SK-N-SH (cell line): ENCODE data around the gene COL4A2. TPM values are rescaled to one million over a fixed set of nuclear protein-coding genes. Genes with fewer than 3 reads are reported as not detected.

Experiments
- CTCF ChIA-PET: fragments of 300-600, 350-600 bp; formaldehyde crosslinking; extraction: SDS; loops from one replicate; lab custom pipeline; 2021; lab: Yijun Ruan, JAX
- POLR2A ChIA-PET: fragments of 350-600 bp; sonication (Branson Sonifier 250); formaldehyde crosslinking; extraction: SDS; loops from one replicate; lab custom pipeline; 2020; ENCODE audit warnings: antibody characterized with exemption, inconsistent platforms; lab: Yijun Ruan, JAX
- DNase-seq: peaks from one replicate; pipeline ENCODE4 v3.0.0; 2012
- H2AFZ ChIP-seq: fragments of 200-600 bp; sonication (generic); 2 replicates; pipeline ENCODE4 v1.8.1; 2016; ENCODE audit warnings: antibody characterized with exemption, mild to moderate bottlenecking, low read depth
- H3F3A ChIP-seq: fragments of 200-600 bp; sonication (generic); replicated peaks from 2 replicates; pipeline ENCODE3; 2016; ENCODE audit warnings: antibody characterized with exemption, mild to moderate bottlenecking; ENCODE audit not compliant: insufficient read depth
- H3K27ac ChIP-seq, 2 experiments: fragments of 200-500 bp in 1 of 2; fragments of 200-600 bp in 1 of 2; sonication (Bioruptor generic) in 1 of 2; sonication (generic), shearing (Covaris generic) in 1 of 2; 2 replicates each; pipeline versions ENCODE4 v1.5.1 to v1.6.1; 2014 to 2016; ENCODE audit warnings: low read depth in 2 of 2, inconsistent platforms in 1 of 2, low read length in 1 of 2, mild to moderate bottlenecking in 1 of 2, mixed read lengths in 1 of 2
- H3K27me3 ChIP-seq: fragments of 200-600 bp; sonication (generic), shearing (Covaris generic); 2 replicates; pipeline ENCODE4 v1.6.1; 2016; ENCODE audit warnings: mixed run types; ENCODE audit not compliant: insufficient read depth
- H3K36me3 ChIP-seq, 2 experiments: fragments of 200-500 bp in 1 of 2; fragments of 200-600 bp in 1 of 2; sonication (Bioruptor generic) in 1 of 2; sonication (generic) in 1 of 2; replicated peaks in 1 of 2; 2 replicates each; pipeline versions ENCODE3 to v1.5.1; 2014 to 2016; ENCODE audit warnings: low read length in 1 of 2, mild to moderate bottlenecking in 1 of 2; ENCODE audit not compliant: insufficient read depth in 2 of 2, control insufficient read depth in 1 of 2
- H3K4me1 ChIP-seq, 2 experiments: fragments of 200-500 bp in 1 of 2; fragments of 200-600 bp in 1 of 2; sonication (Bioruptor generic) in 1 of 2; sonication (generic), shearing (Covaris generic) in 1 of 2; 2 replicates each; pipeline versions ENCODE4 v1.5.1 to v1.6.1; 2014 to 2016; ENCODE audit warnings: low read depth in 1 of 2, low read length in 1 of 2, mixed run types in 1 of 2; ENCODE audit not compliant: insufficient read depth in 2 of 2, control insufficient read depth in 1 of 2
- H3K4me2 ChIP-seq: fragments of 200-600 bp; sonication (generic), shearing (Covaris generic); 2 replicates; pipeline ENCODE4 v1.6.1; 2017; ENCODE audit warnings: mixed run types
- H3K4me3 ChIP-seq, 2 experiments: fragments of 200-500 bp in 1 of 2; fragments of 200-600 bp in 1 of 2; sonication (Bioruptor generic) in 1 of 2; sonication (generic), shearing (Covaris generic) in 1 of 2; 2 replicates each; pipeline versions ENCODE4 v1.5.1 to v1.8.1; 2014 to 2016; ENCODE audit warnings: low read depth in 2 of 2, inconsistent platforms in 1 of 2, low read length in 1 of 2, mild to moderate bottlenecking in 1 of 2, mixed read lengths in 1 of 2, moderate library complexity in 1 of 2
- H3K79me2 ChIP-seq: fragments of 200-600 bp; sonication (generic); 2 replicates; pipeline ENCODE4 v1.8.1; 2017; ENCODE audit warnings: mild to moderate bottlenecking; ENCODE audit not compliant: insufficient read depth
- H3K9ac ChIP-seq: fragments of 200-600 bp; sonication (generic); 2 replicates; pipeline ENCODE4 v1.6.1; 2017; ENCODE audit warnings: mixed run types
- H3K9me2 ChIP-seq: fragments of 200-600 bp; sonication (generic); 2 replicates; pipeline ENCODE4 v1.6.1; 2017; ENCODE audit warnings: mixed run types
- H3K9me3 ChIP-seq: fragments of 200-600 bp; sonication (generic); 2 replicates; pipeline ENCODE4 v1.6.1; 2017; ENCODE audit warnings: mixed run types, mild to moderate bottlenecking, moderate library complexity
- H4K20me1 ChIP-seq: fragments of 200-600 bp; sonication (generic); 2 replicates; pipeline ENCODE4 v1.6.1; 2017; ENCODE audit warnings: mild to moderate bottlenecking, mixed run types; ENCODE audit not compliant: insufficient read depth
- ELF1 ChIP-seq: IDR thresholded peaks from 2 replicates; pipeline ENCODE4 v1.4.0; 2012
- EZH2phosphoT487 ChIP-seq: fragments of 200-600 bp; sonication (generic); IDR thresholded peaks from 2 replicates; pipeline ENCODE4 v1.6.1; 2017; ENCODE audit warnings: low read depth, mixed run types, mild to moderate bottlenecking, antibody characterized with exemption, moderate library complexity, borderline replicate concordance
- FOSL2 ChIP-seq: IDR thresholded peaks from 2 replicates; pipeline ENCODE4 v1.4.0; 2012; ENCODE audit warnings: low read depth, mild to moderate bottlenecking, moderate library complexity, borderline replicate concordance
- FOXM1 ChIP-seq: IDR thresholded peaks from 2 replicates; pipeline ENCODE4 v1.4.0; 2012; ENCODE audit warnings: low read depth, mild to moderate bottlenecking
- GABPA ChIP-seq: IDR thresholded peaks from 2 replicates; pipeline ENCODE4 v1.4.0; 2012; ENCODE audit warnings: low read depth, mild to moderate bottlenecking
- GATA2 ChIP-seq: sonication (generic); formaldehyde crosslinking; IDR thresholded peaks from 2 replicates; pipeline ENCODE4 v1.5.0; 2020; ENCODE audit warnings: mild to moderate bottlenecking, missing genetic modification reagents
- MEF2A ChIP-seq: IDR thresholded peaks from 2 replicates; pipeline ENCODE4 v1.4.0; 2012; ENCODE audit warnings: low read depth, borderline replicate concordance
- NRF1 ChIP-seq: IDR thresholded peaks from 2 replicates; pipeline ENCODE4 v1.6.1; 2012; ENCODE audit warnings: low read depth, mild to moderate bottlenecking, low read length
- PBX3 ChIP-seq: IDR thresholded peaks from 2 replicates; pipeline ENCODE4; 2012
- RCOR1 ChIP-seq: fragments of 150-350 bp; IDR thresholded peaks from 2 replicates; pipeline ENCODE4 v1.6.1; 2017; ENCODE audit warnings: antibody characterized with exemption, low read length
- SIN3A ChIP-seq: IDR thresholded peaks from 2 replicates; pipeline ENCODE4 v1.6.1; 2012; ENCODE audit warnings: low read depth, mild to moderate bottlenecking, low read length, moderate library complexity, borderline replicate concordance
- WGBS: methylation state at CpG from one replicate; pipeline ENCODE4 v1.1.6; 2017; ENCODE audit warnings: low lambda C conversion rate; 5-methylcytosine and 5-hydroxymethylcytosine counted together
- polyA plus RNA-seq, 3 experiments: library from polyadenylated mRNA; depleted of rRNA; stranded (reverse); fragments of >200 nt; gene quantifications; 2 replicates each; pipeline ENCODE4 v1.2.3, GENCODE V29; 2012
- TF ChIP-seq, protein P1 (sequence below): IDR thresholded peaks from 2 replicates; pipeline ENCODE4 v1.4.0; 2012; ENCODE audit warnings: low read depth, borderline replicate concordance

The COL4A2 gene
- polyA plus RNA-seq, 1 of the 3 experiments (the other 2 are of a cell fraction) = 137 TPM

- Histone ChIP-seq H3K27me3 (no peaks in the 10 kb centered on the region), H3K4me3 (no peak overlapping the region), H4K20me1 (no peaks in the 10 kb centered on the region), H3K4me1 (peaks cover 13 to 35% of the 10 kb centered on the region in 2 experiments; a peak in 3 of 4 replicates), H3F3A (peaks cover 34% of the 10 kb centered on the region), H3K4me2 (no peak overlapping the region), H3K9ac (no peak overlapping the region), H3K9me2 (no peaks in the 10 kb centered on the region), H3K79me2 (peaks cover 53% of the 10 kb centered on the region), H3K36me3 (no peaks in the 10 kb centered on the region), H2AFZ (no peak overlapping the region), H3K9me3 (no peaks in the 10 kb centered on the region), H3K27ac (peak overlapping the region in 1 of 2 experiments; percentile 69; a peak in 2 of 4 replicates)
- ChIA-PET CTCF (interaction anchor here (0.7 to 1.6 kb wide), 3 partner anchors 10 to 155 kb away, joined by 3 read pairs; no protein-coding TSS in a partner anchor), POLR2A (no interaction called here)
- 99% methylated on average over 3 of the region's 3 CpGs for WGBS
- TF ChIP-seq EZH2phosphoT487 = no peak
- no peak for TF ChIP-seq PBX3
- TF ChIP-seq RCOR1 = no peak
- no peak for TF ChIP-seq GATA2
- TF ChIP-seq FOXM1 = no peak
- no peak for DNase-seq
Observed at GRCh38 chr13:110257408-110257807, 49.7 kb upstream of the COL4A2 start.

DNA sequence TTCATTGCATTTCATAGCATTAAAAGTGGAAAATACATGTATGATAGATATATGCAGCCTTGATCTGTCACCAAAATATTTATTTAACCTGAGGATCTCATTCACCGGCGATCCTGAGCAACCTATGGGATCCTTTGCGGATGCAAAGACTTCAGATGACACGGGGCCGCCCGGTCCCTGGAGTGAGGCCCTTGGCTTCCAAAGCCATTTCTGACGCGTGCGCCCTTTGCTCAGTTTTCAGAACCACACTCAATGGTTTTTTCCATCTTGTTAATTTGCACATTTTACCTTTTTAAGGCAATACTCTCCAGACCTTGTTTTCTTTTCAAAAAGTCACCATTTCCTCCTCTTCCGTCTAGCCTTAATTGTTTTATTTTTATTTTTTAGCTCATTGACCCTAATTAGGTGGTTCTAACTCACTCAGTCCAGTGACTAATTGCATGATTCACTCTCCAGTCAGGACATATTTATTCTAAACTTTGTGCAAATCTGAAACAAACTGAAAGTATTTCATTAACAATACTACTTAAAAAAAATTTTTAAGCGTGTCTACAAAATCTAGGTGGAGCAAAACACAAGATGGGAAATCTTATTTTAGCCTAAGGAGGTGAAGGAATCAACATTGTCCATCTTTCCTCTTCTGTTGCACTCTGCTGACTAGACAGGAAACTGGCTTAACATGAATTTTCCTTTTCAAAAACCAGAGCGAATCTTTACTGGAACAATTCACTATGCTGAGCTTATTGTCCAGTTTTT lies 48.0 kb upstream of the COL4A2 start:
- ChIA-PET CTCF (interaction anchor here (0.8 to 1.8 kb wide), 5 partner anchors 11 to 152 kb away, joined by 3 to 6 read pairs (median 3); no protein-coding TSS in a partner anchor), POLR2A (no interaction called here)
- Histone ChIP-seq H3K9me3 (no peaks in the 10 kb centered on the region), H3K27ac (peak overlapping the region; percentile 36 to 52), H3F3A (peaks cover 30% of the 10 kb centered on the region), H2AFZ (0 out of 2 replicates have a peak overlapping the region, but pooled peaks have one; percentile 25), H3K9ac (no peak overlapping the region), H3K4me1 (peaks cover 13 to 43% of the 10 kb centered on the region in 2 experiments; a peak in 3 of 4 replicates), H3K9me2 (no peaks in the 10 kb centered on the region), H3K4me3 (no peak overlapping the region), H3K27me3 (no peaks in the 10 kb centered on the region), H3K36me3 (no peaks in the 10 kb centered on the region), H4K20me1 (no peaks in the 10 kb centered on the region), H3K79me2 (peaks cover 70% of the 10 kb centered on the region), H3K4me2 (peak overlapping the region; percentile 60; the same call in 1 of the 2 replicates)
- WGBS = 89% methylated on average over 12 of the region's 12 CpGs
- TF ChIP-seq, protein P1, sequence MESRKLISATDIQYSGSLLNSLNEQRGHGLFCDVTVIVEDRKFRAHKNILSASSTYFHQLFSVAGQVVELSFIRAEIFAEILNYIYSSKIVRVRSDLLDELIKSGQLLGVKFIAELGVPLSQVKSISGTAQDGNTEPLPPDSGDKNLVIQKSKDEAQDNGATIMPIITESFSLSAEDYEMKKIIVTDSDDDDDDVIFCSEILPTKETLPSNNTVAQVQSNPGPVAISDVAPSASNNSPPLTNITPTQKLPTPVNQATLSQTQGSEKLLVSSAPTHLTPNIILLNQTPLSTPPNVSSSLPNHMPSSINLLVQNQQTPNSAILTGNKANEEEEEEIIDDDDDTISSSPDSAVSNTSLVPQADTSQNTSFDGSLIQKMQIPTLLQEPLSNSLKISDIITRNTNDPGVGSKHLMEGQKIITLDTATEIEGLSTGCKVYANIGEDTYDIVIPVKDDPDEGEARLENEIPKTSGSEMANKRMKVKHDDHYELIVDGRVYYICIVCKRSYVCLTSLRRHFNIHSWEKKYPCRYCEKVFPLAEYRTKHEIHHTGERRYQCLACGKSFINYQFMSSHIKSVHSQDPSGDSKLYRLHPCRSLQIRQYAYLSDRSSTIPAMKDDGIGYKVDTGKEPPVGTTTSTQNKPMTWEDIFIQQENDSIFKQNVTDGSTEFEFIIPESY = no peak
- no peak for TF ChIP-seq NRF1
- peak; percentile 53; the same call in 1 of the 2 replicates for TF ChIP-seq FOSL2
- no peak for TF ChIP-seq SIN3A
- no peak for TF ChIP-seq MEF2A
- no peak for TF ChIP-seq ELF1
- no peak for TF ChIP-seq EZH2phosphoT487
- no peak for TF ChIP-seq GABPA
- DNase-seq = no peak
